GM23338 (cell line): ENCODE data around the gene LRP1B. TPM values are rescaled to one million over a fixed set of nuclear protein-coding genes. Genes with fewer than 3 reads are reported as not detected.

Experiments
- ATAC-seq: fragments of 200-7000 bp; cut with Tn5 transposase; 3 replicates; pipeline ENCODE4 v1.9.1; 2020
- DNase-seq: peaks from one replicate; pipeline ENCODE4 v3.0.0-alpha.2; 2015; ENCODE audit warnings: low spot score
- H2AFZ ChIP-seq: fragments of 200-600 bp; sonication (generic); 2 replicates; pipeline ENCODE4 v1.8.0; 2016; ENCODE audit warnings: antibody characterized with exemption, mild to moderate bottlenecking, moderate library complexity
- H3F3A ChIP-seq: fragments of 200-600 bp; sonication (generic); replicated peaks from 2 replicates; pipeline ENCODE4 v1.8.0; 2017; ENCODE audit warnings: antibody characterized with exemption, mixed run types, low read depth
- H3K27ac ChIP-seq: fragments of 200-600 bp; sonication (generic); 2 replicates; pipeline ENCODE4 v1.6.1; 2016; ENCODE audit warnings: low read depth
- H3K27me3 ChIP-seq: fragments of 200-600 bp; sonication (generic); 2 replicates; pipeline ENCODE4 v1.8.0; 2016; ENCODE audit warnings: mild to moderate bottlenecking, mixed run types, moderate library complexity; ENCODE audit not compliant: insufficient read depth
- H3K36me3 ChIP-seq: fragments of 200-600 bp; sonication (generic); 2 replicates; pipeline ENCODE4 v1.8.0; 2016; ENCODE audit warnings: mild to moderate bottlenecking; ENCODE audit not compliant: insufficient read depth
- H3K4me1 ChIP-seq: fragments of 200-600 bp; sonication (generic); 2 replicates; pipeline ENCODE4 v1.8.0; 2016; ENCODE audit warnings: mild to moderate bottlenecking, moderate library complexity; ENCODE audit not compliant: insufficient read depth
- H3K4me2 ChIP-seq: fragments of 200-600 bp; sonication (generic); 2 replicates; pipeline ENCODE4 v1.7.1; 2017; ENCODE audit warnings: mixed run types
- H3K4me3 ChIP-seq: fragments of 200-600 bp; sonication (generic); 2 replicates; pipeline ENCODE4 v1.6.1; 2016; ENCODE audit warnings: mixed run types
- H3K79me2 ChIP-seq: fragments of 200-600 bp; sonication (generic); replicated peaks from 2 replicates; pipeline ENCODE4 v1.8.0; 2017; ENCODE audit warnings: mild to moderate bottlenecking; ENCODE audit not compliant: insufficient read depth
- H3K9me2 ChIP-seq: fragments of 200-600 bp; sonication (generic); 2 replicates; pipeline ENCODE4 v1.8.0; 2017; ENCODE audit not compliant: insufficient read depth
- H4K20me1 ChIP-seq: fragments of 200-600 bp; sonication (generic); replicated peaks from 2 replicates; pipeline ENCODE4 v1.8.0; 2017; ENCODE audit warnings: mild to moderate bottlenecking; ENCODE audit not compliant: insufficient read depth
- H3K27ac Mint-ChIP-seq: 2 replicates; pipeline ENCODE4 v1.8.0; 2020; ENCODE audit warnings: inconsistent platforms, mild to moderate bottlenecking, moderate library complexity, mixed read lengths
- H3K27me3 Mint-ChIP-seq: 3 replicates; pipeline ENCODE4 v1.8.0; 2022; ENCODE audit warnings: low read depth, mild to moderate bottlenecking, moderate library complexity, mixed read lengths, inconsistent platforms; ENCODE audit not compliant: insufficient read depth, poor library complexity
- H3K36me3 Mint-ChIP-seq: 3 replicates; pipeline ENCODE4 v1.8.0; 2021; ENCODE audit warnings: low read depth, mild to moderate bottlenecking, inconsistent platforms, moderate library complexity, mixed read lengths
- H3K4me1 Mint-ChIP-seq: 3 replicates; pipeline ENCODE4 v1.8.0; 2020; ENCODE audit warnings: mild to moderate bottlenecking, inconsistent platforms, mixed read lengths
- H3K4me3 Mint-ChIP-seq: 3 replicates; pipeline ENCODE4 v1.8.0; 2021; ENCODE audit warnings: moderate library complexity, mild to moderate bottlenecking, inconsistent platforms, mixed read lengths
- H3K9me3 Mint-ChIP-seq: 3 replicates; pipeline ENCODE4 v1.8.0; 2020; ENCODE audit warnings: moderate library complexity, mild to moderate bottlenecking, inconsistent platforms, mixed read lengths
- CREB1 ChIP-seq: fragments of 250-450 bp; sonication (Bioruptor Pico); IDR thresholded peaks from 2 replicates; pipeline ENCODE4 v1.5.0; 2020; ENCODE audit warnings: low read depth, mild to moderate bottlenecking, moderate library complexity
- CTCF ChIP-seq, 2 experiments: fragments of 200-600 bp in 1 of 2; sonication (generic) in 1 of 2; conservative IDR thresholded peaks; 2 replicates each; pipeline versions ENCODE4 v1.5.1 to v1.6.1; 2016 to 2017; ENCODE audit warnings: antibody characterized with exemption in 2 of 2, low read depth in 2 of 2, mild to moderate bottlenecking in 2 of 2, moderate library complexity in 1 of 2
- ETS1 ChIP-seq: IDR thresholded peaks from 2 replicates; pipeline ENCODE4 v1.6.1; 2016; ENCODE audit warnings: antibody characterized with exemption
- EZH2 ChIP-seq: fragments of 200-600 bp; sonication (generic); IDR thresholded peaks from one replicate; pipeline ENCODE4 v1.8.0; 2017; ENCODE audit warnings: antibody characterized with exemption, mild to moderate bottlenecking, low read depth; ENCODE audit not compliant: unreplicated experiment
- EZH2phosphoT487 ChIP-seq: fragments of 200-600 bp; sonication (generic); IDR thresholded peaks from one replicate; pipeline ENCODE4 v1.8.1; 2018; ENCODE audit warnings: antibody characterized with exemption; ENCODE audit not compliant: unreplicated experiment
- JUNB ChIP-seq: IDR thresholded peaks from one replicate; pipeline ENCODE4 v1.6.1; 2016; ENCODE audit warnings: antibody characterized with exemption; ENCODE audit not compliant: unreplicated experiment
- NANOG ChIP-seq: IDR thresholded peaks from 2 replicates; pipeline ENCODE4 v1.6.1; 2016; ENCODE audit warnings: antibody characterized with exemption, borderline replicate concordance
- POLR2AphosphoS5 ChIP-seq: IDR thresholded peaks from 2 replicates; pipeline ENCODE4 v1.6.1; 2016; ENCODE audit warnings: antibody characterized with exemption, low read depth
- REST ChIP-seq: IDR thresholded peaks from one replicate; pipeline ENCODE4 v1.6.1; 2018; ENCODE audit warnings: antibody characterized with exemption; ENCODE audit not compliant: unreplicated experiment
- STAT1 ChIP-seq: IDR thresholded peaks from one replicate; pipeline ENCODE4 v1.6.1; 2016; ENCODE audit warnings: antibody characterized with exemption; ENCODE audit not compliant: unreplicated experiment
- ZNF114 ChIP-seq: fragments of 250-450 bp; sonication (Bioruptor Pico); IDR thresholded peaks from 2 replicates; pipeline ENCODE4 v1.5.0; 2020; ENCODE audit warnings: mild to moderate bottlenecking, moderate library complexity
- ZNF331 ChIP-seq: fragments of 250-450 bp; sonication (Bioruptor Pico); IDR thresholded peaks from 2 replicates; pipeline ENCODE4 v1.5.0; 2020; ENCODE audit warnings: low read depth, mild to moderate bottlenecking, moderate library complexity
- ZNF462 ChIP-seq: fragments of 250-450 bp; sonication (Bioruptor Pico); IDR thresholded peaks from 2 replicates; pipeline ENCODE4 v1.5.0; 2020; ENCODE audit warnings: mild to moderate bottlenecking, moderate library complexity
- polyA plus RNA-seq: library from polyadenylated mRNA; unstranded; fragments of >200 nt; fragmentation: Nextera tagmentation; extraction: Ambion mirVana; gene quantifications from 2 replicates; pipeline ENCODE4 v1.2.1, GENCODE V29; 2016
- total RNA-seq: library from RNA; depleted of rRNA; stranded (reverse); fragments of >200 nt; shearing (Covaris generic); gene quantifications from 2 replicates; pipeline ENCODE4 v1.2.3, GENCODE V29; 2014

LRP1B gene
- total and polyA plus RNA-seq, 2 experiments from 2014 or later = 0.15 to 0.97 TPM

GRCh38 chr2:141736466-141736865 is 394.4 kb downstream of the LRP1B start:
- Mint-ChIP-seq H3K36me3 (peaks cover 4% of the 10 kb centered on the region; the same call in 1 of the 3 replicates), H3K27me3 (no peaks in the 10 kb centered on the region), H3K9me3 (no peaks in the 10 kb centered on the region), H3K27ac (no peak overlapping the region), H3K4me1 (peaks cover 34% of the 10 kb centered on the region), H3K4me3 (no peak overlapping the region)
- Histone ChIP-seq H3K4me3 (no peak overlapping the region), H3K9me2 (peaks cover 6% of the 10 kb centered on the region; the same call in 1 of the 2 replicates), H3K27ac (no peak overlapping the region), H3K36me3 (no peaks in the 10 kb centered on the region), H3F3A (no peaks in the 10 kb centered on the region), H3K4me1 (peaks cover 28% of the 10 kb centered on the region), H3K4me2 (no peak overlapping the region), H2AFZ (no peak overlapping the region), H4K20me1 (no peaks in the 10 kb centered on the region), H3K79me2 (no peaks in the 10 kb centered on the region), H3K27me3 (no peaks in the 10 kb centered on the region)
- no peak for DNase-seq
- no peak for ATAC-seq
- TF ChIP-seq ZNF462 = no peak
- TF ChIP-seq EZH2 = no peak
- TF ChIP-seq JUNB = no peak
- no peak for TF ChIP-seq REST
- TF ChIP-seq ZNF331 (CRISPR knock-in tag) = no peak
- TF ChIP-seq NANOG = no peak
- TF ChIP-seq STAT1 = no peak
- no peak for TF ChIP-seq ZNF114 (CRISPR knock-in tag)
- TF ChIP-seq POLR2AphosphoS5 = no peak
- TF ChIP-seq ETS1 = no peak
- no peak for TF ChIP-seq CTCF (conservative IDR thresholded peaks at IDR 0.05; ENCODE audit: low read depth in 2 of 2)
- no peak for TF ChIP-seq CREB1 (CRISPR knock-in tag)
- TF ChIP-seq EZH2phosphoT487 = no peak
